Adrenal gland (tissue), 5 donors: ENCODE results near the gene TFR2.
A peak's percentile ranks its signal among the peaks of the same experiment; 100 is the strongest.

Experiments used
- CTCF ChIP-seq, 6 experiments: fragments of 450-650 bp in 4 of 6; fragments of 200-600 bp in 2 of 6; sonication (generic) in 1 of 6; IDR thresholded peaks; 1 replicate in 5 of 6; 2 replicates in 1 of 6; pipeline versions ENCODE4 v1.5.1 to v1.8.0; 2016 to 2021; ENCODE audit warnings: antibody characterized with exemption in 6 of 6, mild to moderate bottlenecking in 2 of 6, moderate library complexity in 1 of 6
- POLR2A ChIP-seq, 2 donors: fragments of 450-650 bp; IDR thresholded peaks; one replicate each; pipeline ENCODE4 v1.6.1; 2017; ENCODE audit warnings: antibody characterized with exemption in 2 of 2, mild to moderate bottlenecking in 2 of 2, moderate library complexity in 1 of 2
- donor health status: DM: no; HTN: no; CAD: no.

- peak in 1 of 6 experiments; percentile 23 for TF ChIP-seq CTCF (IDR thresholded peaks at IDR 0.05)
- peak; percentile 77 to 80 for TF ChIP-seq POLR2A (IDR thresholded peaks at IDR 0.05)
Observed at GRCh38 chr7:100673302-100673941, 32.1 kb upstream of the TFR2 start, which contains the start of gene GNB2.
